GM12892 (cell line): ENCODE results near the gene CDK2AP2.

Experiments
- DNase-seq: peaks from one replicate; pipeline ENCODE4 v3.0.0; 2011; ENCODE audit not compliant: insufficient read length
- FAIRE-seq: peaks from 2 replicates; lab custom pipeline; 2011; peaks lifted over from hg19 to GRCh38; lab: Jason Lieb, UNC
- POLR2A ChIP-seq: IDR thresholded peaks from 2 replicates; pipeline ENCODE4 v1.6.1; 2011; ENCODE audit warnings: low read depth, low read length, control low read depth
- POLR2AphosphoS5 ChIP-seq: IDR thresholded peaks from 2 replicates; pipeline ENCODE4 v1.6.1; 2011; ENCODE audit warnings: low read depth, low read length, control low read depth
- TAF1 ChIP-seq: IDR thresholded peaks from 2 replicates; pipeline ENCODE4 v1.6.1; 2011; ENCODE audit warnings: low read depth, mild to moderate bottlenecking, control low read depth, low read length, borderline replicate concordance

Gene CDK2AP2

DNA sequence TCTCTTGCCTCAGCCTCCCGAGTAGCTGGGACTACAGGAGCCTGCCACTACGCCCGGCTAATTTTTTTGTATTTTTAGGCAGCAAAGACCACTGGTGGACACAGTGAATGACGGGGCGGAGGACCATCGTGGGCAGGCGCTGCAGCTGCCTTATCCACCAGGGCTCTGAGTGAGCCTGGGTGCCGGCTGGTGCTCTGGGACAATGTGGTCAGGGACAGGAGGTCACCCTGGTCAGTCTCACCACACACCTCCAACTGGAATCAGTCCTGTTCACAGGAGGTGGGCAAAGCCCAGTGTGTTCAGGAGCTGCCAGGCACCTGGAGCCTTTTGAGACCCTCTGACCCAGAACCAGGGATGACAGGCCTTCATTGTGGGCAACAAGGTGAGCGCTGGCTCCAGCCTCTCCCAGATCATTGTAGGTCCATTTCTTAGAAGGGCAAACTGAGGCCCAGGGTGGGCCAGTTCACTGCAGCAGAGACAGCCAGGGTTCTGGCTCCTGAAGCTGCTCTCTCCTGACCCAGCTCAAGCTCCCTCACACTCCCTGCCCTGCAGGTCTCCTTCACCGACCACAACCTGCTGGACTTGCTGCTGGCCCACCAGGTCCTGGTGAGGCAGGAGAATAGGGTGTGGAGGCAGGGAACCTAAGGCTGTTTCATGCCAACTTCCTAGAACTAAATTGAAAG lies 31.0 kb upstream of the CDK2AP2 start:
- no peak for FAIRE-seq
- DNase-seq, result no peak
- no peak for TF ChIP-seq POLR2AphosphoS5
- TF ChIP-seq TAF1, result no peak
- TF ChIP-seq POLR2A, result no peak

DNA sequence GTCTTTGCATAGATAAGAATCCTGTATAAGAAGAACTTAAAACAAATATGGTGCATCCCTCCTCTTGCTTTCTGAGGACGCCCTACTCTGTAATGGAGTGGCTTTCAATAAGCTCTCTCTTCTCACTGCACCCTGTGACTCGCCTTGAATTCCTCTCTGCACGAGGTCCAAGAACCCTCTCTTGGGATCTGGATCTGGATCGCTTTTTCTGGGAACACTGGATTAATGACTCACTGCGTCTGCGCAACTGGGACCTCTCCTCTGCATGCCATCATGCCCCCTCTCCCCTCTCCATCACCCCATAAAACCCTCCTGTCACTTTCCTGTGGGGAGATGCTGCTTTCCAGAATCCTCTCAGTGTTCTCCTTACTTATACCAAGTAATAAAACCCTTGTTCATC lies 30.3 kb upstream of the CDK2AP2 start:
- FAIRE-seq (no peak), DNase-seq (no peak)
- no peak for TF ChIP-seq TAF1
- no peak for TF ChIP-seq POLR2A
- no peak for TF ChIP-seq POLR2AphosphoS5

DNA sequence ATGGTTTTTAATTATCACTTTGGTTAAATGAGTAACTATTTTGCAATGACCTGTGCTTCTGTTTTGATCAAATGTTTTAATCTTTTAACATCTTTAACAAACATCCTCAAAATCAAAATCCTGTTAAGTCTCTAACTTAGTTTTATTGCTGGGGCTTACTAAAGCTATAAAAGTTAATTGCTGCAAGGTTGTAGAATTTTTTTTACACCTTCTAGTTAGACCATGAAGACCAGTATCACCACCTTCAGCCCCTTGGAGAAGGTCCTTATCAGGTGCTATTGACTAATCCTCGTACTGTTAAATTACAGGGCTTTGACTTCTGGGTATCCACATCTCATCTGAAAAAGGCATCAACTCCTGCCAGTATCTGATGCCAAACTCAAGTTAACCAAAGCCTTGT lies 27.6 kb upstream of the CDK2AP2 start:
- TF ChIP-seq POLR2AphosphoS5 (no peak), TAF1 (no peak), POLR2A (no peak)
- FAIRE-seq (no peak), DNase-seq (no peak)

DNA sequence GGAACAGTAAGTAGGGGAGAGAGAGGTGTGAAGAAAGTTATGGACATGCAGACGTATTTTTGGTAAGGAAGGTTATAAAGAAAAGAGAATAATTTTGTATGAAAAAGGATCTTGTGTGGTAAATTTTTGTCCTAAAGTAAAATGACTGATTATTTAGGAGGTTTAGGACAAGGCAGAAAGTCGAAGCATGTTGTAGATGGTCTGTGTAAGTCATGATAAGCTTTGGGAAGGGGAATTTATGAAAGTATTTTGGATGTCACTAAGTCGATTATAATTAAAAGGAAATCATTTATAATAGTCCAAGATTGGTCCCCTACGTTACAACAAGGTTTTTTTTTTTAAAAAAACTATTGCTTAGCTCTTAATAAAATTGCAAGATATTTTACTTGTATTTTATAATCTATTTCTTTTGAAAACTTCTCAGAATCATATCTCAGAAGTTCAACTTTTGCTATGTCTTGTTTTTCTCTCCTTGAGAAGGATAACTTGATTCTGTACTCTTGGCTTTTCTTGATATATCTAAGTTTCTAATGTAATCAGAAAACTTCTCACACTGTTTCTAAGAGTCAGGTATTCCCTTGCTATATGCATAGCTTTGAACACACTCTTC lies 26.2 kb upstream of the CDK2AP2 start:
- no peak for FAIRE-seq
- TF ChIP-seq POLR2A (no peak), POLR2AphosphoS5 (no peak), TAF1 (no peak)
- DNase-seq, result no peak

DNA sequence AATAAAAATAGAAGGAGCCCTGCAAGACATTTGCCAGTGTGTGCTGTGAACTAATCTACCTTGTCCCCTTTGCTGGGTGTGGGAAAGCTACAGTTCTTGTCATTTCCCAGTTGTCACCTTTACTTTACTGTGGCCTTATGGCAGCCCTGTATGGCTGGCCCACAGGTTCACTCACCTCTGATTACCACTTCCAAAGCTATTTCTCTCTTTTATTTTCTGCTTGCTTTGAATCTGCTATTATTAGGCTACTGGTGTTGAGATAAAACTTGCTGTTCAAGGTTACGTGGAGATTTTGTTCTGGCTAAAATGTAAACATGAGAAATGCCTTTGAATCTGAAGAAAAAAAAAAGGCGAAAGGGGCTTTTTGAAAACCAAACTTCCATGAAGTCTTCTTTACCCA lies 24.9 kb upstream of the CDK2AP2 start:
- DNase-seq (no peak), FAIRE-seq (no peak)
- no peak for TF ChIP-seq POLR2A
- no peak for TF ChIP-seq TAF1
- TF ChIP-seq POLR2AphosphoS5, result no peak

DNA sequence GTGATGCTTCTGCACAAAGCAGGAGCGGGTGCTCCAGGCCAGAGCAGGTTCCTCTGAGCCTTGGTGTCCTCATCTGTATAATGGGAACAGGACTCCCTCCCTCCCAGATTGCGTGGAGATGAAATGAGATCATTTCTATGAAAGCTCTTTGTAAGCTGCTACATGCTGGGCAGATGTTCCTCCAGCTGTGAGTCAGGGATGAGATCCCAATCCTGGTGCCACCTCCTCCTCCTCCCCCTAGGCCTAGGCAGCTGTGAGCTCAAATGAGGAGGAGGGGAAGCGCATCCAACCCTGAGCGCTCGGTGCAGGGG lies 22.3 kb upstream of the CDK2AP2 start:
- no peak for TF ChIP-seq TAF1
- DNase-seq (no peak), FAIRE-seq (no peak)

DNA sequence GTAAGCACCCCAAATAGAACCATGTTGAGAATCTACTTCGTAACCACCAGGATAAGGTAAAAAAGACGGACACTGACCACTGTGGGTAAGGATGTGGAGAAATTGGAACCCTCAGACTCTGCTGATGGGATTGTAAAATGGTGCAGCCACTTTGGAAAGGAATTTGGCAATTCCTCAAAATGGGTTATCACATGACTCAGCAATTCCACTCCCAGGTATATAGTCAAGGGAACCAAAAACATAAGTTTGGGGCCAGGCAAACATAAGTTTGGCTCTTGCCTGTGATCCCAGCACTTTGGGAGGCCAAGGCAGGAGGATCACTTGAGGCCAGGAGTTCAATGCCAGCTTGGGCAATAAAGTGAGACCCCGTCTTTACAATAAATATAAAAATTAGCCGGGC lies 20.4 kb upstream of the CDK2AP2 start:
- DNase-seq, result no peak
- TF ChIP-seq TAF1 (no peak), POLR2AphosphoS5 (no peak), POLR2A (no peak)
- no peak for FAIRE-seq

DNA sequence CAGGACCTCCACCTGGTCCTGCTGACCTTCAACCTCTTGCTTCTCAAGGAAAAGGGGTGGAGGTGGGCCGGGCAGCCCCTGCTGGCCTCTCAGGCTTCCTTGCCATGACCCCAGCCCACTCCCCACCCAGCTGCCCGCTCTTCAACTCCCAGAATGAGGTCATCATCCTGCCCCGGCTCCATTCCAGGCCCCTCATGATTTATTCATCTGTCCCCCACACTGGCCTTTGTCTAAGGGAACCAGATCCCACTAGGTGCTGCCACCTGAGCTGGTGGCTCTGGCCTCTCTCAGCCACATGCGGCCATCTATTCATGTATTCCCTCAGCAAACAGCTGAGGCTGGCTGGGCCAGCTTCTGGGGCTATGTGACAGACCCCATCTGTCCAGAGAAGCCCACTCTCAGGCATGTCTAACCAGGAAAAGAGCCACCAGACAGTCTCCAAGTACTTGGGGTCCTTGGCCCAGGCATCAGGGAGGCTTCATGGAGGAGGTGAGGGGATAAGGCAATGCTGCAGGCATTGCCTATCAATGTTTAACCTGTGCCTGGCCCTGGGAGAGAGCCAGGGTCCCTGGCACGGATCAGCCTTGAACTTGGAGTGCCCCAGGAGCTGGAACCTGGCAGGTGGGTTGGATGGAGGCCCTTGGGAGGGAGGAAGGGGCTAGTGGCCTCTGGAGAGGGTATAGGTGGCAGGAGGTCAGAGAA lies 17.5 kb upstream of the CDK2AP2 start:
- no peak for FAIRE-seq

DNA sequence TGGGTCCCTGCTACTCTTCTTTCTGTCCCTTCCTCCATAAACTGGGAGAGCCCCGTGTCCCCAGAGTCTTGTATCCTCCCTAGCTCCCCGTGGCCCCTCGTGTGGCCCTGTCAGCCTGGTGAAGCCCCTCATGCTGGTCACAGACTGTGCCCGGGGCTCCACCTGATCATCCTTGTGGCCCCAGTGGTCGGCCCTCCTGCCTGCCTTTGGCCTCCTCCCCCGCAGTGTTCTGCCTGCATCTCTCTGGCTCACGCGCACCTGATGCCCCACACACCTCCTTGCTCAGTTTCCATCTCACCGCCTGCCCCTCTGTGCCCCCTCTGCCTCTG lies 16.5 kb upstream of the CDK2AP2 start:
- DNase-seq (no peak), FAIRE-seq (no peak)
- TF ChIP-seq TAF1, result no peak
- no peak for TF ChIP-seq POLR2AphosphoS5
- no peak for TF ChIP-seq POLR2A

More for the DNA sequence above, 17.5 kb upstream of the CDK2AP2 start:
- TF ChIP-seq POLR2A (no peak), TAF1 (no peak), POLR2AphosphoS5 (no peak)
- DNase-seq, result no peak

DNA sequence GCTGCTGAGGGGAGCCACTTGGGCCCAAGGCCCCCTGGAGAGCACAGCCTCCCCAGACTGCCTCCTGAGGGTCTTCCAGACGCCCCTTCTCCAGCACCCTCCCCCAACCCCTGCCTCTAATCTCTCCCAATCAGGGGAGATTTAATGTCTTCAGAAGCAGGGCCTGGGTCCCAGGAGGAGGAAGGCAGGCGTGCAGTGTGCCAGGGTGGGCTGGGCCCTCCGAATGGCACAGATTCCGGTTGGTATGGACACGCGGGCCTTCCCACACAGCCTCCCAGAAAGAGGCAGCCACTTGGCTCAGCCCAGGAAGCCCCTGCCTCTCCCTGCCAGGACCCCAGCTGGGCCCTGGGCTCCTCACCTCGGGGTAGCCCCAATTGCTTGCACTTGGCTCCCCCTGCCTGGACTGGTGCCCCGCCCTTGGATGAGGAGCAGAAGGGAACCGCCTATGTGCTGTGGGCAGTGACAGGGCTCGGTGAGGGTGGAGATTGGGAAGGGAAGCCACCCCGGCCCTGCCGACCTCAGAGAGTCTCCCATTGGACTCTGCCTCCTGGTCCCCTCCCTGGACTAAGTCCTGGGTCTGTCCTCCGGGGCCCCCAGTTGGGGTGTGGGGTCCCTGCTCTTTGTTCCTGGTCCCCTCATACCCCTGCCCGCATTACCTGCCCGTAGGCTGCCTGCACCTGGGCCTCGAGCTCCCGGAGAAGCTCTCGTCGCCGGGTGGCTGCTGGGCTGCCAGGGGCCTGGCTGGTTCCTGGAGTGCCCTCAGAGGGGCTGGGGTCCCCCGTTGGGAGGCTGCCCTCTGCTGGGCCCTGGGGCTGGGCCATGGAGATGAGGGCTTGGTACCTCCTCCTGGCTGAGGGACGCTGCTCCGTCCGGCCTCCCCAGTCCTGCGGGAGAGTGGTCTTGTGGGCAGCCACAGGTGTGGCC lies 15.9 kb upstream of the CDK2AP2 start:
- FAIRE-seq (no peak), DNase-seq (no peak)
- no peak for TF ChIP-seq POLR2A
- TF ChIP-seq TAF1, result no peak
- no peak for TF ChIP-seq POLR2AphosphoS5

DNA sequence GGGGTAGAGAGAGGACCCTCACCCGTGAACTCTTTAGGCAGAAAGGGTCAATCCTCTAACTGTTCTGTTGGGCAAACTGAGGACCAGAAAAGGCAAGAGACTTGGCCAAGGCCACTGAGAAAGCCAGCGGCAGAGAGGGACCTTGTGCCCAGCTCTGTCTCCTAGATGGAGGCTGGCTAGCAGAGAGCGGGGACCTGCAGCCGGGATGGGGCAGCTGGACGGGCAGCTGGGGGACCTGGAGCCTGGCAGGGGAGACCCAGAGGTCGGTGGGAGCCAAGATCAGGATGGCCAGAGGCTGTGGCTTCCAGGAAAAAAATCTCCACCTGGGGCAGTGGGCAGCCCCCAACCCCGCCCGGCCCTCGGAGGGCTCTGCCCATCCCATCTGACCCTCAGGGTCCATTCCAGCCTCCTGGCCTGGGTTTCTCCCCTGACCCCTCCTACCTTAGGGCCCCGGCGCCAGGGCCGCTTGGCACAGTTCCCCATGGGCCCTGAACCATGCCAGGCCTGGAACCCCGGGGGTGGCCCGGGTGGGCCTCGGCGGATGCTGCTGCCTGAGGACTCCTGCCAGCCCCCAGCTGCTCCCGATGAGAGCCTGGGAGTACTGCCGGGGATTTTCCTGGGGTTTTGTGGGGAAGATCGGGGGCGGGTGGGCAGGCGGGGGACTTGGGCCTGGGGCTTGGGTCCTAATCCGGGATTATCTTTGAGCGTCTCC lies 15.0 kb upstream of the CDK2AP2 start, which contains the start of gene CABP2:
Gene CABP2 (minus strand): TSS at position 603 of the 712 bp plus-strand sequence. CDS start 120 bp downstream, at position 483.
- FAIRE-seq, result no peak
- TF ChIP-seq POLR2A, result no peak
- no peak for TF ChIP-seq POLR2AphosphoS5
- no peak for TF ChIP-seq TAF1
- no peak for DNase-seq
